ENCODE results near the gene PIBF1.
A peak's percentile ranks its signal among the peaks of the same experiment; 100 is the strongest.
"Not testable (repeated sequence)": the region's sequence is repeated elsewhere in the genome, so short reads cannot be mapped to it uniquely, and the experiment has no call there.

Gene PIBF1

DNA sequence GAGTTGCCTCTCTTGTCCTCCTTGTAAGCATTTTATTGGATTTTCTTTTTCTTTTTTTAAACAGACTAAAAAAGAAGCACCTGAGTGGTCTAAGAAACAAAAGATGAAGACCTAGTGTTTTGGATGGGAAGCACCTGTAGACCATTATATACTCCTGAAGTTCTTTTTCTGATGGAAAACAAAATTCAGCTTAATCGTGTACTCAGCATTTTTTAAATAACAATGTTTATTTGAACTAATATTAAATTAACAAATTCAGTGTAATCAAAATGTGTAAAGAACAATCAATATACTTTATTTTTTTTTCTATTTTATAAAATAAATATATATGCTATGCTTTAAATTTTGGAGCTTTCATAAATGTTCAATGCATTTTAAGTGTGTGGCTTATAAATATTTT lies 233.9 kb downstream of the PIBF1 start:
- DNase-seq (ENCODE audit: low read depth, low spot score): no peak

DNA sequence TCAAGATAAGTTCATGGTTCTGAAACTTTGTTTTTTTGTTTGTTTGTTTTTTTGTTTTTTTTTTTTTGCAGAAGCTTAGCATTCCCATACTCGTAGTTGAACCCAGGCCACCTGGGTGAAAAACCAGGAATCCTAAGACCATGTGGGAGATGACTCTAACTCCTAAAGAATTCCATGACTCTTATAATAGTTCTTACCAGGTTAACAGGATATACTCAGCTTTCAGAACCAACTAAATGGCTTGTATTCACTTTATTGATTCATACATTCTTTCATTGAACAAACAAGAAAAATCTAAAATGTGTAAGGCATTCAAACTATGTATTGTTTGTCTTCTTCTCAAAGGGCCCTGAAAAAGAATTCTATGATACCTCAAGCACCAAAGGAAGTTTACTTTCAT lies 236.4 kb downstream of the PIBF1 start:
- DNase-seq (ENCODE audit: low read depth, low spot score): no peak

DNA sequence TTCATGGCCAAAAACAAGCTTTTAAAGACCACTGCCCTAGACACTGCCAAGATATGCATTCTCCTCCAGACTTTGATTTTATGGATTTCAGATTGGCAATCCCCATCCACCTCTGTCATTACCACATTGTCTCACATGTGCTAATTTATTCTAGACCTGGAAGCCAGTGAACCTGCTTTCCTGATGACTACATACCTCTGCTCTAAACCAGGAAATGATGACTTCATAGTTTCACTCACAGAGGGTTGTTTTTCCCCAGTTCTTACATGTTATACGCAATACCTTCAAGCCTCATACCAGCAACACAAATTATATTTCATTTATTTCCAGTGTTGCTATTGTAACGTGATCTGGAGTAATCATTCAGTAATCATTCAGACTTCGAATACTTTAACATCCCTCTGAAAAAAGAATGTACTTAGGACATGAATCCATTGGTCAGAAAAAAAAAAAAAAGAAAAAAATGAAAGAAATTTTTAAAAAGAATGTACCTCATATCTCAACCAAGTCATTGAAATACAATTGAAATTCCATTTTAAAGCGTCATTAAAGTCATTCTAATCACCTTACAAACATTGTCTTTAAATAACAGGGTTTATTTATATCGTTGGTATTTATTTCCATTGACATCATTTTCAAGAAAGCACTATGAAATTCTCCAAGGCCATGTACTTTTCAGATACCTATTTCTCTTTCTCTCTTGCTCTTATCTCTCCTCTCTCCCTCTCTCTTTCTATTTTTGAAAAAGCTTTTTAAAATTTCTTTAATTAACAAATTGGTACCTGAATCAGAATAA lies 243.5 kb downstream of the PIBF1 start:
- no peak for DNase-seq (ENCODE audit: low read depth, low spot score)

DNA sequence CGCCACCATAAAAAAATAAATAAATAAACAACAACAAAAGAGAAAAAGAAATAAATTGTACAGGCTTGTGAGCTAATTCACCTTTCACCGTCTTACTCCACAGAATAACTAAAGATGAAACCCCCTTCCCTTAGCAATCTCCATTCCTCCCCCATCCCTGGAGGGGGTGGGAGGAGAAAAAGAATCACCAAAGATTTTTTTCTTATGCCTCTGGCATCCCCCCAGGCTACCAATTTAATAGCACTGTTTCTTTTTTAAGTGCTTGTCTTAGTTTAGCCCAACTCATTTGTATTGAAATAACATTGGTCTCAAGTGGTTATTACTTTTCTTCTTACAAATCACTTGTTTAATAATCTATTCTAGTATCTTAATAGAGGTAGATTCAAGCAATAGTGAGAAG lies 253.0 kb downstream of the PIBF1 start:
- DNase-seq (ENCODE audit: low read depth, low spot score): no peak

DNA sequence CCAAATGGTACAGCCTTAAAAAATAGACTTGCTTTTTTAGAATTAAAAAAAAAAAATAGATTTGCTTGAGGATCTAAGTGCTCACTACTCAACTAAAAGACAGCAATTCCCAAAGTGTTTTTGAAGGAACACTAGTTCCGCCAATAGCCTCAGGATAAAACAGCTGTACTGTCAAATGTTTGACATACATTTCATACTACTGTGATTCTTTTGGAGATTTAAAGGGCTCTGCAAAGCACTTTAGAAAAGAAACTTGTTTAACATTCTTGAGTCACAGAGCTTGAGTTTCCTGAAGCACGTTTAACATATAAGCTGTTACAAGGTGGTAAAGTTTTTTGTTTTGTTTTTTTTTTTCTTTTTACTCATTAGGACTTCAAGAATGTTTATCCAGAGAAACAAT lies 253.7 kb downstream of the PIBF1 start:
- DNase-seq (ENCODE audit: low read depth, low spot score): no peak

DNA sequence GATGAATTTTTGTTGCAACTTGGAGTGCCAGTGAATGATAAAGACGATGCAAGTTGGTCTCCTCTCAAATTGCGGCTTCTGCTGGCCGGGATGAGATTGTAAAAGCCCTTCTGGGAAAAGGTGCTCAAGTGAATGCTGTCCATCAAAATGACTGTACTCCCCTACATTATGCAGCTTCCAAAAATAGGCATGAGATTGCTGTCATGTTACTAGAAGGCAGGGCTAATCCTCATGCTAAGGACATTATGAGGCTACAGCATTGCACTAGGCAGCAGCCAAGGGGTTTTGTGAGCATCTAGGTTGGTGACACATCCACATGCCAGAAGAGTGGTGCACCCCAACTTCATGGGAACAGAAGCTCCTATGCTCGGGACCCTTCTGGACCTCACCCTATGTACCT lies 254.6 kb downstream of the PIBF1 start:
- no peak for DNase-seq (ENCODE audit: low read depth, low spot score)

DNA sequence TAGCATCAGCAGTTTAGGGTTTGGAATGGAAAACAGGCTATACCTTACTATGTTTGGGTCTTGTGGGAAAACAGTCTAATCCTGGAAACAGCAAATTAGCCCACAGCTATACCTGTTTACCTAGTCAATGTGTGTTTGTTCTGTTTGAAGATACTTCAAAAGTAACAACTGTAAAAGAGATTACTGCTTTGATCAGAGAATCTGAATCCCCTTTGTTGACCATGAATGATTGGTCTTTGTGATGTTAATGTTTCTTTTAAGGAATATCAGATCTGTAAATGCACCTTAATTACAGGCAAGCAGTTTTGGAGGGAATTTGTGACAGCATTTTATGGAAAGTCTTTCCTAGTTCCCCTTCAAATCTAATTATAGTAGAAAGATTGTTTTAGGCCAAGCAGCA lies 256.1 kb downstream of the PIBF1 start:
- DNase-seq (ENCODE audit: low read depth, low spot score): no peak

DNA sequence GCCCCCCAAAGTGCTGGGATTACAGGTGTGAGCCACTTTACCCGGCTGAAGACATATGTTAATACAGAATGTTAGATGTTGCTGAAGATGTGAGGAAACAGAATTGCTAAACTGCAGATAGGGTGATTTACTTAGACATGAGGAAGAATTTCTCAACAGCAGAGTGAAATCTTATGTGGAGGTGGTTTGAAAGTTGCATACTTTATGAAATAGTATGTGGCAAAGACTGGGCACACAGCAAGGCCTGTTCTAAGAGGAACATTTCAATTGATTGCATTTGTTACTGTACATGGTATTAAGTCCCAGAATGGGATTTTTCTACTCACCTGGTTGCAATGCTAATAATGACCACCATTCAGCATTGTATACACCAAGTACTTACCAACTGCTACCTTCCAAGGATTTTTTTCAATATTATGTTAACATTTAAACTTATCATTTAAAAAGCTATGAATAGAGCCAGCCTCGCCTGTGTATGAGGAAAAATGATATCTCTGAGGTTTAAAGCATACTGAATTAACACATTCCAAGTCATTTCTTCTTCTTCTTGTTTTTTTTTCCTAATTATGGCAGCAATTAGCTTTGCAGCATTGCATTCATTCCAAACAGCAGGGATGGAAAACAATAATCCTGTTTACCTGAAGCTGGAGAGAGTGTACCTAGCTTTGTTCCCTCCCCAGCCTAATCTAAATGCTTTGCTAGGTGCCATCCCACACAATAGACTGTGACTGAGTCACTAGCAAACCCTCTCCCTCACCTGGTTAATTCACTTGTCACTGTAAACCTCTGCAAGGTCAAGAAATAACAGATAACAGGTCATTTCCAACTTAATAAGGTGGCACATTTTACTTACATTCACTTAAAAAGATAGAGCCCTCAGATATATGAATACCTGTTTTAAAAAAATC lies 257.5 kb downstream of the PIBF1 start:
- DNase-seq (ENCODE audit: low read depth, low spot score): no peak

DNA sequence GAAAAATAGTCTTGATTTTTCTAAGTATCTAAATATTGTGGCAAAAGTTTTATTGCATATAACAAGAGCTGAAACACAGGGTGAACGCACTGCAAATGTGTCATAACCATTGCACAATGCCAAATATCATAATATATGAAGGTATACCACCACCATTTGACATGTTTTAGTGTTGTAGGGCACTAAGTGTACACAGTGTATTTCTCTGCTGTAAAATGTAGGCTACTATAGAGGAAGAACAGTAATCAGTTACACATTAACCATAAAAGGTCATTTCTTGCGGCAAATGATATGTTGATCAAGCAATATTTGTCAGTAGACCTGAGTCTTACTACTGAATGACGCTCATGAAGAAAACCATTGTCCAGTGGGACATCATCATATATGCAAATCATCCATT lies 258.6 kb downstream of the PIBF1 start:
- no peak for DNase-seq (ENCODE audit: low read depth, low spot score)

DNA sequence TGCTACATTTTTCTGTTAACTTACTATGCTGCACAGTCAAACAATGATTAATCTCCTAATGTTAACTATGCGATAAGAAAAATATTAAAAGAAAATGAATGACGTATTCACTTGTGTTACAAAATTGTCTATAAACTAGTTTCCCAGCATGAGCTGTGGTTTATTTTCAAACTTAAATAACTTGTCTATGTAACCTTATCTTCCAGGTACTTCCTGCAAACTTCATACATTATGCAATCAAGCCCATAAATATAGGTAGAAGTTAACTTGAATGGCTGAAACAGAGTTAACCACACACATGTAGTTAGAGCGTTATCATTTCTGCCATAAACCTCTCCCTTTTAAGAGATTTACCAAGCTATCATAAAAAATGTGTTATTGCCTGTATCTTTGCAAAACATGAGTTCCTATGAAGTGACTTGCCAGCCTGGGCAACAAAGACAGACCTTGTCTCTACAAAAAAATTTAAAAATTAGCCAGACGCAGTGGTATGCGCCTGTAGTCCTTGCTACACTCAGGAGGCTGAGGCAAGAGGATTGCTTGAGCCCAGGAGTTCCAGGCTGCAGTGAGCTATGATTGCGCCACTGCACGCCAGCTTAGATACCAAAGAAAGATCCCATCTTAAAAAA lies 259.1 kb downstream of the PIBF1 start:
- DNase-seq (ENCODE audit: low read depth, low spot score): no peak

DNA sequence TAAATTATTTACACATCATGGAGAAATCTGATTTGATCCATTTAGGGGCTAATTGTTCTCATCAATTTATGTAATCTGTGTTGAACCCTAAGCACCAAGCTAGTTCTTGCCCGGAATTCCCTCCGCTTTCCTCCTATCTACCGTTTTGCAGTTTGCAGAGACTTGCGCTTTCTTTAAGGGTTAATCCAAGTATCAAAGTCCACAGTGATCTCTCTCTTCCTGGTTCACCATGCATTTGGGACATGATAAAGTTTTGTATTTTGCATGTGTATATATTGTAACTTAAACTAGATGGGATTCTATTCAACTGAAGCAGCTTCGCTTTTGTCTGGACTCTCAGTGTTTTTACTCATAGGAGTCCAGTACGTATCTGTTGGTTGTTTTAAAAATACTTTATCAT lies 263.1 kb downstream of the PIBF1 start:
- DNase-seq (ENCODE audit: low read depth, low spot score): no peak

DNA sequence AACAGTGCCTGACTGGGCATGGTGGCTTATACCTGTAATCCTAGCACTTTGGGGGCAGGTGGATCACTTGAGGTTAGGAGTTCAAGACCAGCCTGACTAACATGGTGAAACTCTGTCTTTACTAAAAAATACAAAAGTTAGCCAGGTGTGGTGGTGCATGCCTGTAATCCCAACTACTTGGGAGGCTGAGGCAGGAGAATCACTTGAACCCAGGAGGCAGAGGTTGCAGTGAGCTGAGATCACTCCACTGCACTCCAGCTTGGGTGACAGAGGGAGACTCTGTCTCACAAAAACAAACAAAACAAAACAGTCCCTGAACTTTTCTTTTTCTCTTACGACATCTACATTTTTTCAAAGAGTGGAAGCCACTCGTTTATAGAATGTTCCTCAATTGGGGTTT lies 266.7 kb downstream of the PIBF1 start:
- not testable (repeated sequence) for DNase-seq (ENCODE audit: low read depth, low spot score)

DNA sequence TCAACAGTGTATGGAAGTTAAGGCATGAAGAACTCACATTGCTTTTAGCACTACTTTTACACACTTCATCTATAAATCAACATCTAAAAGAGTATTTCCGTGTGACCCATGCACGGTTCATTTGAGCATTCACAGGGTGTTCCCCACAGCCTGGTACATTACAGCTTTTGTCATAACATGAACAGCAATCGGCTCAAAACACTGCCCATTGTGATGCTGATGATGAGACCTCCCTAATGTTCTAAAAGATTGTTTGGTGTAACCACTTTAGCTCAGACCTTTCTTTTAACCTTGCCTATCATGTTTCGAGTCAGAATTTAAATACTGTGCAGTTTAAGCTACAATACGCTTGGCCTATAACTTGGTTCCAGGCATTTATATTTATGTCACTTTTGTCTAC lies 272.8 kb downstream of the PIBF1 start:
- DNase-seq (ENCODE audit: low read depth, low spot score): no peak

DNA sequence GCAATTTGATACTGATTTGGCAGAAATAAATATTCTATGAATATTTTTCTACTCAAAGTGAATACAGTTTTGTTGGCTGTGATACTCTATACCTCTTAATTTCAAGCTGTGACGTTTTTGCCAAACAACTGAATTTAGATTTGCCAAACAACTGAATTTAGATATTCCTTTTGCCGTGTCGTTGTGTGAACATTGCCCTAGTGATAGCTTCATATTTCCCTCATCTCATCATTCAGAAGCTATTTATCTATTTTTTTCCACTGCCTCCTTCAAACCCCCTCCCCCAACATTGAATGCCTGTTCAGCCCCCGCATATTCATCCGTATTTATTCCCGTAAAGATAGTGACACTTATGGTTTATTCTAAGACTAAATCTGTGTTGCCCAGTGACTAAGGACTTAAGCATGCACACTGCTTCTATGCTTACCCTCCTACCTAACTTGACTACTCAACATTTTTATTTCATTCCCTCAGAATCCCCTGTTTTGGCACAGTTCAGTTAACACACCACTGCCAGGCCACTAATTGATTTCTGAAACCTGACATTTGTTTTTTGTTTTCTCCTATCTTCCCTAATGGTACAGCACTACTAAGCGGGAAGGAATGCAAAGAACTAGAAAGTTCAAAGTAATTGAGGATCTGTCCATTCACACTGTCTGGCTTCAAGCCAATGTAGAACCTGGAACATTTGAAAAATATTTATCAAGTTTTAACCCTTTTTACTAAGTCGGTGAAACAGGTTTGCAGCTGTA lies 274.1 kb downstream of the PIBF1 start:
- no peak for DNase-seq (ENCODE audit: low read depth, low spot score)

DNA sequence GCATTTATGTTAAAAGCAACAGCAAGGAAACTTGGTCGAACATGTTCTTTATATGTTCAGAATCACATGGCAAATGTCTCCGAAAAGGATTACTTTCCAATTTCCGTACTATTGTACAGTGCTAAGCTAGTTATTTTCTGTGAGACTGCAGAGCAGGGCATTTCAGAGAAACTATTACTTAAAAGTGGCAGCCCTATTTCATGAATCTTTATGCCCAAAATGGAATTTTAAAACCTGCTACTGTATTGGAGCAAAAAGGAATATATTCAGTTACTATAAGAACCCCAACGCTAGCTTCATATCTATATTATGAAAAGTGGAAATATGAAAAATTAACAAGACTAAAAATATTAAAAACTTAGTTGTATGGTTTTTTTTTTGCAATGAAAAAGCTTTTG lies 274.6 kb downstream of the PIBF1 start:
- no peak for DNase-seq (ENCODE audit: low read depth, low spot score)

DNA sequence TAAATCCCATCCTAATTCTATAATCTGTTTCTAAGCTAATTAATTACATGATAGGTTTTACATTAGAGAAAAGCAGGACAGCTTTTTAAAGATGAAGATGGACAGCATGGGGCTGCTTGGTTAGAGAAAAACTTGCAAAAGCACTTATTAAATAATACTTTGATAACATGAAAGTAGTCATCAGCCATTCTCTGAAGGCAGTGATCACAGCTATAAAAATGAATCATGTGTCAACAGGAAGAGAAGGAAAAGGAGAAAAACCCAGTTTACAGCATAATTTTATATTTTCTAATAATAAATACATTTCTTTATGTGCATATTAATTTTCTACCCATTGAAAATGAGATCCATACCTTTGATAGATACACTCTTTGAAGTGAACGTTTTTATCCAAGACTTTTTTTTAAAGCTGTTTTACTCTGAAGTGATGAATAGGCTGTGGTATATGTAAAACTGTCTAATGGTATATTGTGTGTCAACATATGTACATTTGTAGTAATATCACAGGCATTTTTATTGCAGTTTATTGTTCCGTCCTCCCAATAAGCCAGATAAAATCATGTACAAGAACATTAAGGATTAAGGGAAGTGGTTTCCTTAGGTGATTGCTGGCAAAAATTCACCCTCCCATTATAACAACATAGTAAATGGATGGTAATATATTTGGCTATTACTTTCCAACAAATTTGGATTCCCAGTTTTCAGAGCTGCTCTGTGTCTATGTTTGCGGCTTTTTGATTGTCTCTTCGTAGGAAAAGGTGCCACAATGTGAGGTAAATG lies 275.5 kb downstream of the PIBF1 start:
- no peak for DNase-seq (ENCODE audit: low read depth, low spot score)

DNA sequence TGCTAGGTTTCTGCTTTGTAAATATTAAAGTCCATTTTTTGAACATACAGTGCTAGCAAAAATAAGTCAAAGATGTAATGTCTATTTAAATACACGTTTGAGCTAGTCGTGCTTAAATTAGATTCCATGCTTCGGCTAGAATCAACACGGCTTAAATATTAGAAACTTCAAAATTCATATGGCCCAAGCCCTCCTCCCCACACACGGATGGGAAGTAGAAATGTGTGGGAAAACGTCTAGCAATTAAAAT lies 276.1 kb downstream of the PIBF1 start:
- no peak for DNase-seq (ENCODE audit: low read depth, low spot score)

DNA sequence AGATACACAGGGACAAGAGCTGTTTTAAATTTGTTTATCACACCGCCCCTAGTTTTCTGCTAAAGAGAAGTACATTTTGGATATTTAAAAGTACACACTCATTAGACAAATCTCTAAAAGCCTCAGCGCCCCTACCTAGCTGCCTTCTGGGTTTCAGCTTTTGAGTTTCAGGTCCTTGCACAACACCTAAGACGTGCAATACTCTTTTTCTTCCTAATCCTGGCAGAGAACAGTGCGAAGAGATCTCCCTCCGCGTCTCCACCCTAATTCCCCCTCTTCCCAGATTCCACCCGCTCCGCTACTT lies 276.5 kb downstream of the PIBF1 start:
- DNase-seq (ENCODE audit: low read depth, low spot score): no peak

DNA sequence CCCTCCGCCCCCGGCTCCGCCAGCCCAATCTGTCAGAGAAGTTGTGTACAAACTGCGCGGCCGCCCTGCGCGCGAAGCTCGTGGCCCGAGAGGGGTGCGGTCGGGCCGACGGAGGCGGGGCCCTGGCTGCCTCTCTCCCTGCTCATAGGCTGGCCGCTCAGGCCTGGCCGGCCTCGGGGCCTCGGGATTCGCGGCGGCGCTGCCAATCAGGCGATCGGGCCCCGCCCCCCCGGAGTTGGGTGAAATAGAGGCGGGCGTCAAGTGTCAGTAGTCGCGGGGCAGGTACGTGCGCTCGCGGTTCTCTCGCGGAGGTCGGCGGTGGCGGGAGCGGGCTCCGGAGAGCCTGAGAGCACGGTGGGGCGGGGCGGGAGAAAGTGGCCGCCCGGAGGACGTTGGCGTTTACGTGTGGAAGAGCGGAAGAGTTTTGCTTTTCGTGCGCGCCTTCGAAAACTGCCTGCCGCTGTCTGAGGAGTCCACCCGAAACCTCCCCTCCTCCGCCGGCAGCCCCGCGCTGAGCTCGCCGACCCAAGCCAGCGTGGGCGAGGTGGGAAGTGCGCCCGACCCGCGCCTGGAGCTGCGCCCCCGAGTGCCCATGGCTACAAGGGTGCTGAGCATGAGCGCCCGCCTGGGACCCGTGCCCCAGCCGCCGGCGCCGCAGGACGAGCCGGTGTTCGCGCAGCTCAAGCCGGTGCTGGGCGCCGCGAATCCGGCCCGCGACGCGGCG lies 277.0 kb downstream of the PIBF1 start, which contains the start of gene KLF5:
Gene KLF5, plus strand, starts transcription at position 270 of the 724 bp plus-strand sequence. Its CDS starts 323 bp downstream, at position 593.
- peak; percentile 81 for DNase-seq (ENCODE audit: low read depth, low spot score)

DNA sequence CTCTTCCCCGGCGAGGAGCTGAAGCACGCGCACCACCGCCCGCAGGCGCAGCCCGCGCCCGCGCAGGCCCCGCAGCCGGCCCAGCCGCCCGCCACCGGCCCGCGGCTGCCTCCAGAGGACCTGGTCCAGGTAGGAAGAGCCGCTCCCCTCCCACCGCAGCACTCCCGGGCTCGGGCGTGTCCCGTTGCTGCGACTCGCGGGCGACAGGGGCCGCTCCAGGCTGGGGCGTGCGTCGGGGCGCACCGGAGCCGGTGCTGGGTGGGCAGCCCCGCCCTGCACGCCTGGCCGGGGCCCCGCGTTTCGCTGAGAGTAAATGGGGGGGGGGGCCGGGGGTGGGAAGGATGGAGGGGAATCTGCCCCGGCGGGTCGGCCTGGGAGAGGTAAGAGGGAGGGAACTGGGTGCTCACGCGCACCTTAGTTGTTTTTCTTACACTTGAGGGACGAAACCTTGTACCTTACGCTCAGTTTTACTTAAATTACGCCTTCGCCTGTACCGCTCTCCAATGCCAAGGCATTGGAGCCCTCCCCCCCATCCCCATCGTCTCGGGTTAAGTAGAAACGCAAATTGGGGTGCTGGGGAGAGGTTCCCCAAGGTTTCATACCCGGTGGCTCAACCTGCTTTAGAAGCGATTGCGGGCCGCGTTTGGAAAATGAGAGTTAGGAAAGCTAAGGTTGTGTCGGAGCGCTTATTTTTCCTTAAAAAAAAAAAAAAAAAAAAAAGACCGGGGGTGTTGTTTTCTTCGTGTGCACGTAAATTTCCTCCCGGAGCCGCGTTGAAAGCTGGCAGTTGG lies 277.7 kb downstream of the PIBF1 start:
- DNase-seq (ENCODE audit: low read depth, low spot score): no peak
